ENCODE measurements around the gene MORN4.
"Not testable (repeated sequence)": the region's sequence is repeated elsewhere in the genome, so short reads cannot be mapped to it uniquely, and the experiment has no call there.

Gene MORN4

GRCh38 chr10:97597778-97598177, 35.5 kb downstream of the MORN4 start:
- no peak for DNase-seq (ENCODE audit: low read depth)

- DNase-seq (ENCODE audit: low read depth) = peak; percentile 61
Measured at GRCh38 chr10:97596101-97597082, 36.9 kb downstream of the MORN4 start.

- DNase-seq (ENCODE audit: low read depth) = peak; percentile 44
Measured at GRCh38 chr10:97593421-97593820, 39.9 kb downstream of the MORN4 start.

GRCh38 chr10:97590748-97591495, 42.4 kb downstream of the MORN4 start:
- DNase-seq (ENCODE audit: low read depth) = no peak

GRCh38 chr10:97590082-97590747, 43.1 kb downstream of the MORN4 start:
- DNase-seq (ENCODE audit: low read depth) = no peak

- DNase-seq (ENCODE audit: low read depth) = no peak
Measured at GRCh38 chr10:97589479-97589878, 43.8 kb downstream of the MORN4 start, which contains the start of gene C10orf62. TSS of gene C10orf62 (plus strand) at chr10:97589721. CDS start at chr10:97589898, 177 bp downstream.

- DNase-seq (ENCODE audit: low read depth) = no peak
Measured at GRCh38 chr10:97587183-97587582, 46.1 kb downstream of the MORN4 start.

- DNase-seq (ENCODE audit: low read depth) = no peak
Measured at GRCh38 chr10:97585439-97585811, 47.9 kb downstream of the MORN4 start.

- no peak for DNase-seq (ENCODE audit: low read depth)
Measured at GRCh38 chr10:97584798-97585438, 48.4 kb downstream of the MORN4 start.

GRCh38 chr10:97584060-97584797, 49.1 kb downstream of the MORN4 start, which contains the start of gene HOGA1:
TSS of gene HOGA1 (plus strand) at chr10:97584389. CDS start at chr10:97584704, 315 bp downstream.
- peak; percentile 91 for DNase-seq (ENCODE audit: low read depth)

GRCh38 chr10:97583476-97583875, 49.8 kb downstream of the MORN4 start:
- no peak for DNase-seq (ENCODE audit: low read depth)

- DNase-seq (ENCODE audit: low read depth) = no peak
Measured at GRCh38 chr10:97582169-97582568, 51.1 kb downstream of the MORN4 start.

- no peak for DNase-seq (ENCODE audit: low read depth)
Measured at GRCh38 chr10:97580421-97581367, 52.6 kb downstream of the MORN4 start.

- no peak for DNase-seq (ENCODE audit: low read depth)
Measured at GRCh38 chr10:97578171-97578844, 55.0 kb downstream of the MORN4 start.

GRCh38 chr10:97577701-97578100, 55.6 kb downstream of the MORN4 start:
- DNase-seq (ENCODE audit: low read depth) = no peak

GRCh38 chr10:97576487-97576886, 56.8 kb downstream of the MORN4 start:
- DNase-seq (ENCODE audit: low read depth) = not testable (repeated sequence)

GRCh38 chr10:97575127-97575668, 58.1 kb downstream of the MORN4 start:
- peak; percentile 55 for DNase-seq (ENCODE audit: low read depth)

GRCh38 chr10:97574374-97575126, 58.8 kb downstream of the MORN4 start:
- peak; percentile 88 for DNase-seq (ENCODE audit: low read depth)

Data from amniotic epithelial cell (primary cell).